ENCODE measurements around the gene COL4A4.
"Not testable (repeated sequence)": the region's sequence is repeated elsewhere in the genome, so short reads cannot be mapped to it uniquely, and the experiment has no call there.

Gene COL4A4

DNA sequence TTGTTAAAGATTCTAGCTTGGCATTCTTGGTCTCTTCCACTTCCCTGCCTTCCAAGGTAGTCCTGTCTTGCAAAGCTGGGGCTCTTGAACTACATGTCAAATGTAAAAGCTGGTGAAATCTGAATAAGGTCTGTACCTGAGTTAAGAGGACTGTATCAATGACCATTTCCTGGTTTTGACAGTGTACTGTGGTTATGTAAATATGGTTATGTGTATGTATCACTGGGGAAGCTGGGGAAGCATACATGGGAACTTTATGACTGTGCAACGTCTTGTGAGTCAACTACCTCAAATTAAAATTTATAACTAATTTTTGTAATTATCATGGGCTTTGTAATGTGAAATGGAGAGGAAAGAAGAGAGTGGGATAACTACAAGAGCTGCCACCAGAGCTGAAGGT lies 81.7 kb downstream of the COL4A4 start:
- no peaks in the 10 kb centered on the region for H3K9me3 Mint-ChIP-seq
- no peak overlapping the region for H3K4me3 Mint-ChIP-seq
- no peaks in the 10 kb centered on the region for H3K36me3 Mint-ChIP-seq (ENCODE audit: insufficient read depth)
- no peaks in the 10 kb centered on the region for H3K4me1 Mint-ChIP-seq
- ATAC-seq (replicated peaks; ENCODE audit: extremely low read depth, poor library complexity, severe bottlenecking) (peak; percentile 10), DNase-seq (ENCODE audit: low spot score in 2 of 2) (no peak)
- no peak overlapping the region for H3K27ac Mint-ChIP-seq (ENCODE audit: low read depth)
- peaks cover 37% of the 10 kb centered on the region for H3K27me3 Mint-ChIP-seq

DNA sequence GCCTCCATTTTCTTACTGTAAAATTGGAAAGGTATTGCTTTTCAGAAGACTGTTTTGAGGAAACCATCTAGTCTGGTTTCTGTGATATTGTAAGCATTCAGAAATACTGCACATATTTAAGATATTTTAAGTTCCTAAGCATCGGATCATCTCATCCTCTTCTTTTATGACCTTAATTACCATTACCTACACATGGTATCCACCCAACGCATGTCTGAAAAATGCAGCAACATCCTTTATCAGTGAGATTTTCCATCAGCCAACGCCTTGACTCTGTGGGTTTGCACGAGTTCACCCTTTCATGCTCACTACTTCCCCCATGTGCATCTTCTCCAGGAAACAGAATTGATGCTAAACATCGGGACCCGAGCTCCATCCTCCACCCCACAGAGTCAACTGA lies 84.3 kb downstream of the COL4A4 start:
- DNase-seq (ENCODE audit: low spot score in 2 of 2): no peak
- Mint-ChIP-seq H3K27ac (ENCODE audit: low read depth) (no peak overlapping the region), H3K4me1 (no peaks in the 10 kb centered on the region), H3K4me3 (no peak overlapping the region), H3K27me3 (peaks cover 33% of the 10 kb centered on the region), H3K9me3 (no peaks in the 10 kb centered on the region), H3K36me3 (ENCODE audit: insufficient read depth) (no peaks in the 10 kb centered on the region)
- no peak for ATAC-seq (replicated peaks; ENCODE audit: extremely low read depth, poor library complexity, severe bottlenecking)

GRCh38 chr2:227065065-227065464 lies 98.9 kb downstream of the COL4A4 start:
- not testable (repeated sequence) for H3K4me3 Mint-ChIP-seq; ATAC-seq (replicated peaks; ENCODE audit: extremely low read depth, poor library complexity, severe bottlenecking); H3K4me1 Mint-ChIP-seq; H3K9me3 Mint-ChIP-seq; H3K27ac Mint-ChIP-seq (ENCODE audit: low read depth); DNase-seq (ENCODE audit: low spot score in 2 of 2); H3K36me3 Mint-ChIP-seq (ENCODE audit: insufficient read depth)
- H3K27me3 Mint-ChIP-seq: peaks cover 35% of the 10 kb centered on the region

DNA sequence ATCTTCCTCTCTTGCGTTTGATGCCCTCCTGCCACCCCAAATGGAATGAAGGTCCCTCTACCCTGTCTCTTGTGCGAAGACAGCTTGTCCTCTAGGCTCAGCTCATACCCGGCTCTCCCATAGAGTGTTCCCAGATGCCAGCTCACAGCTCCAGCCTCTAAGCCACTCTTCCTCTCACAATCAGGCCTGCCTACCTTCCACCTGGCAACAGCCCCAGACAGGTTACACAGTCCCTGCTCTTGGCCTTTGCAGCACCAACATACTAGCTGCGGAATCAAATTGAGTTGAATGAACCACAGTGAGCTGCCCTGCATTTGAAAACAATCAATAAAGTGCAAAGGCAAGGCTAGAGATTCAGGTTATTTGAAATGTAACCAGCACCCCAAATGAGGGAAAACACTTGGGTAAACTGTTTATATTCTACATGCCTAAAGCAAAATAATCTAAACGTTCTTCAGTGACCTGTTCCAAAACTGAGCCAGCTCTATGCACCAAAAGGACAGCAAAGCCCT lies 105.1 kb downstream of the COL4A4 start:
- ATAC-seq (replicated peaks; ENCODE audit: extremely low read depth, poor library complexity, severe bottlenecking) (no peak), DNase-seq (ENCODE audit: low spot score in 2 of 2) (no peak)
- no peaks in the 10 kb centered on the region for H3K36me3 Mint-ChIP-seq (ENCODE audit: insufficient read depth)
- no peak overlapping the region for H3K27ac Mint-ChIP-seq (ENCODE audit: low read depth)
- no peaks in the 10 kb centered on the region for H3K4me1 Mint-ChIP-seq
- H3K4me3 Mint-ChIP-seq: no peak overlapping the region
- H3K9me3 Mint-ChIP-seq: no peaks in the 10 kb centered on the region
- peaks cover 42% of the 10 kb centered on the region for H3K27me3 Mint-ChIP-seq

- DNase-seq (ENCODE audit: low spot score in 2 of 2) (no peak), ATAC-seq (replicated peaks; ENCODE audit: extremely low read depth, poor library complexity, severe bottlenecking) (no peak)
- H3K27ac Mint-ChIP-seq (ENCODE audit: low read depth): no peak overlapping the region
- no peaks in the 10 kb centered on the region for H3K9me3 Mint-ChIP-seq
- H3K36me3 Mint-ChIP-seq (ENCODE audit: insufficient read depth): no peaks in the 10 kb centered on the region
- H3K4me1 Mint-ChIP-seq: no peaks in the 10 kb centered on the region
- H3K27me3 Mint-ChIP-seq: peaks cover 41% of the 10 kb centered on the region
- H3K4me3 Mint-ChIP-seq: no peak overlapping the region
Observed at GRCh38 chr2:227057743-227058447, 106.1 kb downstream of the COL4A4 start.

DNA sequence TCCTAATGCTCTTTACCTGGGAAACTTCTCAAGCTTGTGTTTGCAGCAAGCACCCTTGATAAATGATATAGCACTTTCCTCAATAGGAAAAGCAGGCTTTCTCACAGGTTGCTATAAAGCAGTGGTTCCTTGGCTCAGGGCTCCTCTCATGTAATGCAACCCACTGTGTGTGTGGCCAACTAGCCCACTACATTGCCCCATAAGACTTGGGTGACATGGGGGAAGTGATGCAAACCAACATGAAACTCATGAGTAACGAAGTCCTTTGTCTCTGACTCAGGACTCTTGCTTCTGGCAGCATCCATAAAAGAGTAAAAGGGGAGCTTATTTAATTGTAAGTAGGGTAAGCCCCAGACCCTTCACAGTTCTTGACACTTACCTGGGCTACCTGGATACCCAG lies 106.9 kb downstream of the COL4A4 start:
- DNase-seq (ENCODE audit: low spot score in 2 of 2): no peak
- peaks cover 39% of the 10 kb centered on the region for H3K27me3 Mint-ChIP-seq
- H3K9me3 Mint-ChIP-seq: no peaks in the 10 kb centered on the region
- no peaks in the 10 kb centered on the region for H3K4me1 Mint-ChIP-seq
- no peaks in the 10 kb centered on the region for H3K36me3 Mint-ChIP-seq (ENCODE audit: insufficient read depth)
- ATAC-seq (replicated peaks; ENCODE audit: extremely low read depth, poor library complexity, severe bottlenecking): no peak
- no peak overlapping the region for H3K4me3 Mint-ChIP-seq
- no peak overlapping the region for H3K27ac Mint-ChIP-seq (ENCODE audit: low read depth)

- Mint-ChIP-seq H3K27ac (ENCODE audit: low read depth) (no peak overlapping the region), H3K4me3 (no peak overlapping the region), H3K9me3 (no peaks in the 10 kb centered on the region), H3K36me3 (ENCODE audit: insufficient read depth) (no peaks in the 10 kb centered on the region), H3K4me1 (no peaks in the 10 kb centered on the region), H3K27me3 (peaks cover 15% of the 10 kb centered on the region)
- no peak for ATAC-seq (replicated peaks; ENCODE audit: extremely low read depth, poor library complexity, severe bottlenecking)
- DNase-seq (ENCODE audit: low spot score in 2 of 2): no peak
Observed at GRCh38 chr2:227054006-227054405, 110.0 kb downstream of the COL4A4 start.

DNA sequence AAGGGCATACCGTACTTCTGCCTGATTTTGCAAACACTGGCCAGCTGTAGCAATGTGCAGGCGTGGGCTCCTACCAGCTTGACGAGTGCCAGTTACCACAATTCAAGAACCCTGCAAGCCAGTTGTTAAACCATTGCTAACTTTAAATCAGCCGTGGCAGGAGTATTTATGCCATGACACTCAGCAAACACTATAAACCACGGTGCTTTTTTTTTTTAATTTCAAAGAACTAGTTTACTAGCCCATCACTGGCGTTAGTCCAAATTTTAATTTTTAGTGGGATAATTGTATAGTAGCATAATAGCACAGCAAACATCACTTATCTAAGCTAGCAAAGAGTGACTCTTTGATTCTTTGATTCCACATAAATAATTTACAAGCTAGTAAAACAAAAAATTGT lies 111.1 kb downstream of the COL4A4 start:
- no peaks in the 10 kb centered on the region for H3K4me1 Mint-ChIP-seq
- no peak overlapping the region for H3K4me3 Mint-ChIP-seq
- DNase-seq (ENCODE audit: low spot score in 2 of 2) (no peak), ATAC-seq (replicated peaks; ENCODE audit: extremely low read depth, poor library complexity, severe bottlenecking) (no peak)
- no peaks in the 10 kb centered on the region for H3K9me3 Mint-ChIP-seq
- H3K36me3 Mint-ChIP-seq (ENCODE audit: insufficient read depth): no peaks in the 10 kb centered on the region
- H3K27me3 Mint-ChIP-seq: peaks cover 8% of the 10 kb centered on the region
- H3K27ac Mint-ChIP-seq (ENCODE audit: low read depth): no peak overlapping the region

DNA sequence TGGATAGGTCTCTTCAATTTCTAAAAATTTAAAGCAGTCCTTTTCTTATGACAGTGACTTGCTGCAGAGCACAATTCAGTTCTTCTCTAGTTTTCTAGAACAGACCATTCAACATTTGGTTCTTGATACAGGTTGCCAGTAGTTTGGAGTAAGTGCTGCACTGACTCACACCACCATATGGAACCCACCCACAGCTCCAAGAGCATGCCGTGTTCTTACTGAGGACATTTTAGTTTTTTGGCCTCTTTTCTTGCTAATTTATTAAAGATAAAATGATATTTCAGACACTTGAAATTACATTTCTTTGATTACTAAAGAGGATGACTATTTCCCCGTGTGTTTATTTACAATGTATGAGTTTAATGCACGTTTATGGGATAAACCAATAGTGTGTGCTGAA lies 120.0 kb downstream of the COL4A4 start:
- Mint-ChIP-seq H3K27ac (ENCODE audit: low read depth) (no peak overlapping the region), H3K9me3 (no peaks in the 10 kb centered on the region), H3K27me3 (peaks cover 26% of the 10 kb centered on the region), H3K4me3 (no peak overlapping the region), H3K4me1 (no peaks in the 10 kb centered on the region), H3K36me3 (ENCODE audit: insufficient read depth) (no peaks in the 10 kb centered on the region)
- ATAC-seq (replicated peaks; ENCODE audit: extremely low read depth, poor library complexity, severe bottlenecking) (no peak), DNase-seq (ENCODE audit: low spot score in 2 of 2) (no peak)

DNA sequence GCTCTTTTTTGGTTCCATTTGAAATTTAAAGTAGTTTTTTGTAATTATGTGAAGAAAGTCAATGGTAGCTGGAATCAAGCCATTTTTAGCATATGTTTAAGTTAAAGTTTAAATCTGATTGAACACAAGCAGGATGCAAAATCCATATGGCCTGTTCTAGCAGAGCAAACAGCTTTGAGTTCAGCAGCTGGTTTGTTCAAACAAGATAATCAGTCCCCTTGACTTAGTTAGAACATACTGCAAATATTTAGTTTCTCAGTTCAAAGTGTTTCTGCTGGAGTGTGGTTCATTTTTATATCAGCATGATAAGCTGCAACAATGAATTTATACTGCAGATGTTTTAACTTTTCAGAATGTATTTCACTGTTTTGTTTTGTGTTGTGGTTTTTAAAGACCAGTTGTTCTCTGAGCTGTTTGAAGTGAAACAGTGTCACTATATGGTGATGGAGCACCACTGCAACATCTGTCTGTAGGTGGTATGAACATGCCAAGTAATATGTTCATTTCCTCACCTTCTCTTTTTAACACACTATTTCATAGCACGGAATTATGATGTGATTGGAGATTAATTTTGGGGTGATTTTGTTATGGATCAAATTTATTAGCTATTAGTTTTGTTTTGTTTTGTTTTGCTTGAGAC lies 125.3 kb downstream of the COL4A4 start:
- no peak overlapping the region for H3K4me3 Mint-ChIP-seq
- no peaks in the 10 kb centered on the region for H3K36me3 Mint-ChIP-seq (ENCODE audit: insufficient read depth)
- H3K27me3 Mint-ChIP-seq: peaks cover 59% of the 10 kb centered on the region
- no peak overlapping the region for H3K27ac Mint-ChIP-seq (ENCODE audit: low read depth)
- ATAC-seq (replicated peaks; ENCODE audit: extremely low read depth, poor library complexity, severe bottlenecking) (no peak), DNase-seq (ENCODE audit: low spot score in 2 of 2) (no peak)
- no peaks in the 10 kb centered on the region for H3K4me1 Mint-ChIP-seq
- H3K9me3 Mint-ChIP-seq: no peaks in the 10 kb centered on the region

DNA sequence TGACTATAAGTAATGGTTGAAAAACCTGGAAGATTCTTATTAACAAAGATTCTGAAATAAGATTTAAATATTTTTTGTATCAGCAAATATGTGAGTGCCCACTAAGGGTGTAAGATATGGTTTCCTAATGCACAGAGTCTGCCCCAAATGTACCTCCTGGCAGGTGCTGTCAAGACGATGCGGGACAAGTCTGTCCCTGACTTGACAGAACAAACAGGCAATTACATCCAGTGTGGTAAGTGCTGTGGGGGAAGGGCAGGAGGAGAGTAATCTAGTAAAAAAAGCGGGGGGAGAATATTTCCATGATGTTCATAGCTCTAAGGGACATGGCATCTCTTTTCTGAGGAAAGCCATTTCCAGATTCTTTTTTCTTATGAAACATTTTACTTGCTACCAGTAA lies 127.5 kb downstream of the COL4A4 start:
- Mint-ChIP-seq H3K9me3 (no peaks in the 10 kb centered on the region), H3K27ac (ENCODE audit: low read depth) (no peak overlapping the region), H3K4me3 (no peak overlapping the region), H3K36me3 (ENCODE audit: insufficient read depth) (no peaks in the 10 kb centered on the region), H3K4me1 (peaks cover 5% of the 10 kb centered on the region), H3K27me3 (peaks cover 50% of the 10 kb centered on the region)
- ATAC-seq (replicated peaks; ENCODE audit: extremely low read depth, poor library complexity, severe bottlenecking): no peak
- no peak for DNase-seq (ENCODE audit: low spot score in 2 of 2)

DNA sequence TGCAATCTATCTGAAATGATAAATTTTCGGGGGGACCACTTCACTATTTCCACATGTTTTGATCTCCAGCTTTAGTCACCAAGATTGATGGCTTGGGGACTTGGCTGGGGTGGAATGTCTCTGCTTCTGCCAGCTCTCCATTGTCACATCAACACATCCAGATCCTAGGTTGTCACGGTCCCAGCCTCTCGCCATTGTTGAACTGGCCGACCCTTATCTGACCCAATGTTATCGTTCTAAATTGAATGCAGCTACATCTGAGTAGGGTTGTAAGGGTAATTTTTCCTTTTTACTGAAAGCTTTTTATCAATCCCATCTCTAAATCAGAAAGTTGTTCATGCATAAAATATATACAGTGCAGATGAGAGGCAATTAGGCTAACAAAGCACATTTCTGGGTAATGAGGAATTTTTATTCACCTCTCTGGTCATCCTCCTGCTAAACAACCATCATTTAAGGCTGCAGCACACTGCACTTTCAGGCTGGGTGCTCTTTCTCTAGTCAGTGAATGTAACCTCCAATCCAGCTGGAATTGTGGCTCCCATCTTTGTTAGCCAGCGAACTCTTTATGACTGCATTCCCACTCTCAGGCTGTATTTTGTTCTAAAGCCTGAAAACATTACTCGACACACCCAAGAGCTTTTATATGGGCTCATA lies 128.2 kb downstream of the COL4A4 start:
- Mint-ChIP-seq H3K27me3 (peaks cover 44% of the 10 kb centered on the region), H3K36me3 (ENCODE audit: insufficient read depth) (no peaks in the 10 kb centered on the region), H3K27ac (ENCODE audit: low read depth) (no peak overlapping the region), H3K9me3 (no peaks in the 10 kb centered on the region), H3K4me3 (no peak overlapping the region), H3K4me1 (peaks cover 9% of the 10 kb centered on the region)
- ATAC-seq (replicated peaks; ENCODE audit: extremely low read depth, poor library complexity, severe bottlenecking) (no peak), DNase-seq (ENCODE audit: low spot score in 2 of 2) (no peak)
